Subcutaneous adipose tissue (tissue), 4 donors: ENCODE measurements around the gene IGFALS. TPM values are rescaled to one million over a fixed set of nuclear protein-coding genes. Genes with fewer than 3 reads are reported as not detected.

Experiments
- CTCF ChIP-seq: fragments of 450-650 bp; IDR thresholded peaks from one replicate; pipeline ENCODE4 v1.5.1; 2016; ENCODE audit warnings: low read depth, mild to moderate bottlenecking, control low read depth, antibody characterized with exemption, moderate library complexity
- total RNA-seq, 4 donors: library from RNA; depleted of rRNA; stranded (reverse); fragments of >200 nt; gene quantifications; one replicate each; pipeline ENCODE4 v1.1.0, GENCODE V29; 2016

The IGFALS gene
- total RNA-seq, 4 donors from 2014 or later, result 0.66 TPM; not detected in 3

GRCh38 chr16:1777375-1778199, 15.9 kb downstream of the IGFALS start:
- no peak for TF ChIP-seq CTCF

- no peak for TF ChIP-seq CTCF
Measured at GRCh38 chr16:1776991-1777374, 16.5 kb downstream of the IGFALS start.

- no peak for TF ChIP-seq CTCF
Measured at GRCh38 chr16:1776672-1776955, 16.9 kb downstream of the IGFALS start.

GRCh38 chr16:1775846-1776671, 17.4 kb downstream of the IGFALS start:
- no peak for TF ChIP-seq CTCF

GRCh38 chr16:1775006-1775845, 18.3 kb downstream of the IGFALS start:
- no peak for TF ChIP-seq CTCF

GRCh38 chr16:1774448-1774780, 19.1 kb downstream of the IGFALS start:
- no peak for TF ChIP-seq CTCF
